Neuronal stem cell (in vitro differentiated cells): ENCODE data around the gene MMP10.
A peak's percentile ranks its signal among the peaks of the same experiment; 100 is the strongest.

Source experiments
- DNase-seq: peaks from one replicate; pipeline ENCODE4 v3.0.0-alpha.2; 2013; ENCODE audit warnings: low spot score
- H2AFZ ChIP-seq: one replicate; pipeline ENCODE4 v1.6.1; 2013; ENCODE audit warnings: mild to moderate bottlenecking, low read length, inconsistent platforms
- H2AK5ac ChIP-seq: 2 replicates; pipeline ENCODE4 v1.6.1; 2013; ENCODE audit warnings: low read depth, mild to moderate bottlenecking, inconsistent platforms, low read length, moderate library complexity, mixed read lengths
- H2BK120ac ChIP-seq: 2 replicates; pipeline ENCODE4 v1.6.1; 2013; ENCODE audit warnings: low read depth, mild to moderate bottlenecking, inconsistent platforms, low read length, moderate library complexity, mixed read lengths
- H2BK12ac ChIP-seq: one replicate; pipeline ENCODE4 v1.6.1; 2013; ENCODE audit warnings: low read length, inconsistent platforms
- H2BK15ac ChIP-seq: 2 replicates; pipeline ENCODE4 v1.6.1; 2013; ENCODE audit warnings: mild to moderate bottlenecking, low read length, inconsistent platforms, mixed read lengths
- H2BK5ac ChIP-seq: one replicate; pipeline ENCODE4 v1.6.1; 2013; ENCODE audit warnings: inconsistent platforms, mild to moderate bottlenecking, low read length, moderate library complexity
- H3K14ac ChIP-seq: one replicate; pipeline ENCODE4 v1.6.1; 2013; ENCODE audit warnings: low read length, inconsistent platforms
- H3K18ac ChIP-seq: 2 replicates; pipeline ENCODE4 v1.6.1; 2013; ENCODE audit warnings: low read length, inconsistent platforms
- H3K23ac ChIP-seq: 2 replicates; pipeline ENCODE4 v1.6.1; 2013; ENCODE audit warnings: low read depth, mild to moderate bottlenecking, mixed read lengths, low read length, inconsistent platforms; ENCODE audit not compliant: poor library complexity
- H3K27ac ChIP-seq: replicated peaks from 3 replicates; pipeline ENCODE4 v1.5.1; 2013; ENCODE audit warnings: low read length, inconsistent platforms
- H3K27me3 ChIP-seq, 3 experiments: 2 replicates each; pipeline ENCODE4 v1.6.1; 2013; ENCODE audit warnings: low read length in 3 of 3, mild to moderate bottlenecking in 2 of 3, inconsistent platforms in 1 of 3, low read depth in 1 of 3, mixed read lengths in 1 of 3, moderate library complexity in 1 of 3; ENCODE audit not compliant: control insufficient read depth in 3 of 3, insufficient read depth in 3 of 3
- H3K36me3 ChIP-seq, 2 donors: replicated peaks in 1 of 2; 2 replicates each; pipeline ENCODE4 v1.6.1; 2013; ENCODE audit warnings: low read length in 2 of 2; ENCODE audit not compliant: control insufficient read depth in 2 of 2, insufficient read depth in 2 of 2
- H3K4ac ChIP-seq: 2 replicates; pipeline ENCODE4 v1.6.1; 2013; ENCODE audit warnings: inconsistent platforms, mild to moderate bottlenecking, low read length, moderate library complexity
- H3K4me1 ChIP-seq, 2 donors: 1 replicate in 1 of 2; 2 replicates in 1 of 2; pipeline ENCODE4 v1.6.1; 2013; ENCODE audit warnings: low read length in 2 of 2, low read depth in 1 of 2; ENCODE audit not compliant: control insufficient read depth in 2 of 2, insufficient read depth in 1 of 2
- H3K4me2 ChIP-seq: one replicate; pipeline ENCODE4 v1.6.1; 2013; ENCODE audit warnings: mild to moderate bottlenecking, low read length, inconsistent platforms; ENCODE audit not compliant: insufficient read depth, poor library complexity, severe bottlenecking
- H3K4me3 ChIP-seq, 2 donors: 2 replicates each; pipeline ENCODE4 v1.5.1; 2013; ENCODE audit warnings: low read length in 2 of 2, mild to moderate bottlenecking in 2 of 2, inconsistent platforms in 1 of 2, moderate library complexity in 1 of 2
- H3K79me1 ChIP-seq: one replicate; pipeline ENCODE4 v1.6.1; 2013; ENCODE audit warnings: low read depth, mild to moderate bottlenecking, inconsistent platforms, low read length, moderate library complexity
- H3K9ac ChIP-seq: one replicate; pipeline ENCODE4 v1.6.1; 2013; ENCODE audit warnings: mild to moderate bottlenecking, low read depth, low read length, inconsistent platforms; ENCODE audit not compliant: poor library complexity
- H3K9me3 ChIP-seq, 2 donors: replicated peaks in 1 of 2; 2 replicates each; pipeline versions ENCODE3 to v1.6.1; 2013; ENCODE audit warnings: low read length in 2 of 2, mild to moderate bottlenecking in 2 of 2, inconsistent platforms in 1 of 2, low read depth in 1 of 2, mixed read lengths in 1 of 2, moderate library complexity in 1 of 2; ENCODE audit not compliant: control insufficient read depth in 2 of 2, insufficient read depth in 1 of 2
- H4K8ac ChIP-seq: one replicate; pipeline ENCODE4 v1.6.1; 2013; ENCODE audit warnings: low read depth, mild to moderate bottlenecking, inconsistent platforms, low read length, moderate library complexity
- H4K91ac ChIP-seq: one replicate; pipeline ENCODE4 v1.6.1; 2013; ENCODE audit warnings: low read length, low read depth, mild to moderate bottlenecking, inconsistent platforms; ENCODE audit not compliant: poor library complexity
- WGBS, 2 donors: extraction: QIAGEN DNeasy Blood & Tissue Kit; methylation state at CpG; one replicate each; pipeline ENCODE4 v1.1.7; 2013; ENCODE audit warnings: missing lambda C conversion rate in 2 of 2, mixed read lengths in 1 of 2; ENCODE audit not compliant: insufficient read length in 2 of 2, insufficient replicate concordance in 1 of 2; ENCODE audit errors: extremely low coverage in 2 of 2; 5-methylcytosine and 5-hydroxymethylcytosine counted together

Gene MMP10

GRCh38 chr11:102807921-102808320 lies 27.5 kb upstream of the MMP10 start:
- no peak overlapping the region for H2BK15ac ChIP-seq
- H3K9me3 ChIP-seq = no peaks in the 10 kb centered on the region
- WGBS, 2 donors = no CpG with 5 or more reads among the region's 19 CpGs
- H4K91ac ChIP-seq = no peak overlapping the region
- H4K8ac ChIP-seq = no peak overlapping the region
- H2AK5ac ChIP-seq = no peak overlapping the region
- no peak overlapping the region for H2BK5ac ChIP-seq
- H3K4me2 ChIP-seq = no peak overlapping the region
- H2BK12ac ChIP-seq = no peak overlapping the region
- no peaks in the 10 kb centered on the region for H3K79me1 ChIP-seq
- H3K9ac ChIP-seq = no peak overlapping the region
- no peak overlapping the region for H3K14ac ChIP-seq
- no peak for DNase-seq
- no peaks in the 10 kb centered on the region for H3K27me3 ChIP-seq
- no peak overlapping the region for H3K27ac ChIP-seq
- H3K36me3 ChIP-seq = no peaks in the 10 kb centered on the region
- H2BK120ac ChIP-seq = no peak overlapping the region
- no peak overlapping the region for H3K23ac ChIP-seq
- no peak overlapping the region for H3K4me3 ChIP-seq
- H3K4ac ChIP-seq = no peak overlapping the region
- peak overlapping the region; percentile 59 for H2AFZ ChIP-seq
- no peak overlapping the region for H3K18ac ChIP-seq
- no peaks in the 10 kb centered on the region for H3K4me1 ChIP-seq

- no peak for DNase-seq
- no CpG with 5 or more reads among the region's 3 CpGs for WGBS, 2 donors
- H3K27ac ChIP-seq = no peak overlapping the region
Observed at GRCh38 chr11:102806296-102806695, 25.9 kb upstream of the MMP10 start.

GRCh38 chr11:102802341-102802740 lies 21.9 kb upstream of the MMP10 start:
- peaks cover 2% of the 10 kb centered on the region for H3K79me1 ChIP-seq
- no peak overlapping the region for H3K9ac ChIP-seq
- H3K18ac ChIP-seq = no peak overlapping the region
- H2AK5ac ChIP-seq = no peak overlapping the region
- no peak overlapping the region for H3K4me3 ChIP-seq
- H3K23ac ChIP-seq = no peak overlapping the region
- H3K36me3 ChIP-seq = no peaks in the 10 kb centered on the region
- no peak overlapping the region for H2BK5ac ChIP-seq
- H3K27me3 ChIP-seq = no peaks in the 10 kb centered on the region
- H2AFZ ChIP-seq = no peak overlapping the region
- no peaks in the 10 kb centered on the region for H3K4me1 ChIP-seq
- H3K4me2 ChIP-seq = no peak overlapping the region
- no peak overlapping the region for H4K8ac ChIP-seq
- no peak overlapping the region for H3K27ac ChIP-seq
- H2BK12ac ChIP-seq = no peak overlapping the region
- DNase-seq = no peak
- no peak overlapping the region for H4K91ac ChIP-seq
- no peak overlapping the region for H2BK15ac ChIP-seq
- H3K9me3 ChIP-seq = no peaks in the 10 kb centered on the region
- no peak overlapping the region for H3K4ac ChIP-seq
- no peak overlapping the region for H3K14ac ChIP-seq
- no peak overlapping the region for H2BK120ac ChIP-seq
- no CpG with 5 or more reads among the region's 2 CpGs for WGBS, 2 donors

More at GRCh38 chr11:102806296-102806695, 25.9 kb upstream of the MMP10 start:
- no peak overlapping the region for H2AK5ac ChIP-seq
- H3K23ac ChIP-seq = no peak overlapping the region
- H3K36me3 ChIP-seq = no peaks in the 10 kb centered on the region
- H3K27me3 ChIP-seq = no peaks in the 10 kb centered on the region
- no peaks in the 10 kb centered on the region for H3K4me1 ChIP-seq
- no peak overlapping the region for H2BK12ac ChIP-seq
- H3K14ac ChIP-seq = no peak overlapping the region
- no peak overlapping the region for H3K4me2 ChIP-seq
- no peak overlapping the region for H2BK5ac ChIP-seq
- no peak overlapping the region for H3K4me3 ChIP-seq
- no peak overlapping the region for H2BK15ac ChIP-seq
- no peak overlapping the region for H4K8ac ChIP-seq
- H3K18ac ChIP-seq = no peak overlapping the region
- H2AFZ ChIP-seq = no peak overlapping the region
- no peaks in the 10 kb centered on the region for H3K9me3 ChIP-seq
- no peak overlapping the region for H2BK120ac ChIP-seq
- H3K79me1 ChIP-seq = no peaks in the 10 kb centered on the region
- no peak overlapping the region for H3K9ac ChIP-seq
- H3K4ac ChIP-seq = no peak overlapping the region
- H4K91ac ChIP-seq = no peak overlapping the region

DNA sequence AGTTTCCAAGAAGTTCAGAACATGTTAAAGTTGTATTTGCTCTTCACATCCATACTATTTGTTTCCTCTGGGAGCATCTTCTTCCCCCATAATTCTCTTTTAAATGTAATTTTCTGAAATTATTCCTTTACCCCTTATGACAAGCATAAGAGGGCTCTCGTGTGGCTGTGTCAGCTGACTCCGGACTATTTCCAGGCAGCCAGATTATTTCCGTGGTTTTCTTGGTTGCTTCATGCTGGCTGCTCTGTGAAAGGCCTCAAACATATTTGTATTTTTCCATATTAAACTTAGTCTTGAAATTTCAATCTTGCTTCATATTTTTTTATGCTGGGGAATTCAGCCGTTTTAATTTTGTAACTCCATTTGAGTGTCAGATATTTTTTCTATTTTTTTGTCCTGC lies 20.3 kb upstream of the MMP10 start:
- Histone ChIP-seq H3K14ac (no peak overlapping the region), H4K91ac (no peak overlapping the region), H3K4me3 (no peak overlapping the region), H2AFZ (no peak overlapping the region), H2BK5ac (no peak overlapping the region), H3K79me1 (peaks cover 2% of the 10 kb centered on the region), H3K4me2 (no peak overlapping the region), H3K27me3 (no peaks in the 10 kb centered on the region), H3K18ac (no peak overlapping the region), H3K9me3 (no peaks in the 10 kb centered on the region), H3K4me1 (no peaks in the 10 kb centered on the region), H2BK120ac (no peak overlapping the region), H2BK15ac (no peak overlapping the region), H2AK5ac (no peak overlapping the region), H3K4ac (no peak overlapping the region), H3K36me3 (no peaks in the 10 kb centered on the region), H3K23ac (no peak overlapping the region), H3K27ac (no peak overlapping the region), H4K8ac (no peak overlapping the region), H3K9ac (no peak overlapping the region), H2BK12ac (no peak overlapping the region)
- no CpG with 5 or more reads among the region's 4 CpGs for WGBS, 2 donors
- no peak for DNase-seq
